Right lobe of liver (tissue), 6 donors: ENCODE measurements around the gene BLOC1S5. TPM values are rescaled to one million over a fixed set of nuclear protein-coding genes. Genes with fewer than 3 reads are reported as not detected.

Source experiments
- ATAC-seq, 4 donors: fragments of 200-7000 bp; cut with Tn5 transposase; one replicate each; pipeline ENCODE4 v1.9.1; 2020; ENCODE audit warnings: mild to moderate bottlenecking in 4 of 4, moderate library complexity in 4 of 4
- DNase-seq, 3 donors: peaks; one replicate each; pipeline ENCODE4 v3.0.0-alpha.2; 2020
- H3K27ac ChIP-seq, 3 donors: fragments of 200-600 bp; one replicate each; pipeline ENCODE4 v1.8.0; 2022
- H3K27me3 ChIP-seq, 2 donors: fragments of 200-600 bp; one replicate each; pipeline ENCODE4 v1.8.0; 2022
- H3K36me3 ChIP-seq, 4 donors: fragments of 200-600 bp; sonication (generic) in 1 of 4; one replicate each; pipeline versions ENCODE4 v1.5.1 to v1.8.0; 2017 to 2022; ENCODE audit warnings: control low read depth in 1 of 4
- H3K4me1 ChIP-seq, 4 donors: fragments of 200-600 bp; sonication (generic) in 1 of 4; one replicate each; pipeline versions ENCODE4 v1.5.1 to v1.8.0; 2017 to 2022; ENCODE audit warnings: control low read depth in 1 of 4
- H3K4me3 ChIP-seq, 3 donors: fragments of 200-600 bp; one replicate each; pipeline ENCODE4 v1.8.0; 2022
- H3K9me3 ChIP-seq, 4 donors: fragments of 200-600 bp; sonication (generic) in 1 of 4; one replicate each; pipeline versions ENCODE4 v1.5.1 to v1.8.0; 2017 to 2022; ENCODE audit warnings: control low read depth in 1 of 4
- POLR2A ChIP-seq: fragments of 450-650 bp; IDR thresholded peaks from one replicate; pipeline ENCODE4 v1.6.1; 2017; ENCODE audit warnings: antibody characterized with exemption, mild to moderate bottlenecking
- WGBS: methylation state at CpG from one replicate; pipeline ENCODE4 v1.1.6; 2018; ENCODE audit warnings: low coverage, low lambda C conversion rate; ENCODE audit not compliant: insufficient coverage; ENCODE audit errors: missing lambda C conversion rate; 5-methylcytosine and 5-hydroxymethylcytosine counted together
- intact Hi-C, 2 donors: fragments of 100-400 bp; cut with DNase I; formaldehyde crosslinking; loops; one replicate each; pipeline versions ENCODE4 v1.11.2 to v1.14.1; 2022
- total RNA-seq, 6 experiments: library from RNA; depleted of rRNA in 2 of 6; stranded (reverse); fragments of >200 nt in 2 of 6; fragmentation: NEBNext Ultra II Directional in 3 of 6; extraction: Animal tissue kit (Norgen Biotek cat#: 25700) in 3 of 6; gene quantifications; one replicate each; pipeline versions ENCODE4 v1.1.0 to v1.2.4, GENCODE V29; 2016 to 2023
- TF ChIP-seq, protein P1 (sequence below), 4 donors: fragments of 200-600 bp in 3 of 4; fragments of 450-650 bp in 1 of 4; IDR thresholded peaks; one replicate each; pipeline versions ENCODE4 v1.5.1 to v1.8.0; 2016 to 2022; ENCODE audit warnings: antibody characterized with exemption in 4 of 4, mild to moderate bottlenecking in 2 of 4
- donor health status: DM: no; HTN: yes; CAD: no.
- donor health status: DM: no; HTN: no; CAD: no.
- donor health status: DM: no; HTN: no; CAD: no.
- donor health status: DM: no; HTN: yes; CAD: no.
- donor health status: DM: no; HTN: yes; CAD: no.

BLOC1S5 gene
- total RNA-seq, 6 experiments from 2014 or later, result 4.4 to 10.7 (median 7.4) TPM

DNA sequence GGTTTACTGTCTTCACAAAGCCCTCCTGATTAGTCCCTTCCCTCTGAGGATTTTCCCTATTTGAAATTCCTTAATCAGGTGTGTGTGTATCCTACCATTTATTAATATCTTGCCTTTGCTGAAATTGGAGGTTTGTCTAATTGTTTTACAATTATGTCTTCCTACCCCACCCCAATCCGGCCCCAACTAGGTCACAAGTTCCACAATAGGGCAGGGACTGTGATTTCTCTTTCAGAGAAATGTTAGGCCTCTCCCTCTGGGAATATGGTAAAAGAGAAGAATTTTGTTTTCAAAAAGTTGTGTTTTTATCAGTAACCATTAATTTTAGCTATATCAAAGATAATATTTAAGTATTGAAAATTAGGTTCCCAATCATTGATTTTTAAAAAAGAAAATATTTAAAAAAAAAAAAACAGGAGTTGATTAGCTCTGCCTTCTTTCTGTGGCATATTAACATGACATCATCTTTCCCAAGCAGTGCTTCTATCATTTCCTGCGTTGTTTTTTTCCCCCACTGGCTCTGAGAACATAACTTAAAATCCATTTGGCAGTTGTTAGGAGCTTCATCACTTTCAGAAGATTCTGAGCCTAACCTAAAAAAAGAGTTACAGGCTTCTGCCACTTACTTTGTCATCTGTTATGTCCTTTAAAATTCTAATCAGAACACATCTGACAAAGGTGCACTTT, 36.1 kb downstream of the BLOC1S5 start:
- Histone ChIP-seq H3K4me3 (no peak overlapping the region), H3K36me3 (no peaks in the 10 kb centered on the region), H3K27me3 (no peaks in the 10 kb centered on the region), H3K27ac (no peak overlapping the region), H3K9me3 (no peaks in the 10 kb centered on the region), H3K4me1 (no peaks in the 10 kb centered on the region)
- DNase-seq (no peak), ATAC-seq (peak in 1 of 4 donors; percentile 21)
- TF ChIP-seq, protein P1, sequence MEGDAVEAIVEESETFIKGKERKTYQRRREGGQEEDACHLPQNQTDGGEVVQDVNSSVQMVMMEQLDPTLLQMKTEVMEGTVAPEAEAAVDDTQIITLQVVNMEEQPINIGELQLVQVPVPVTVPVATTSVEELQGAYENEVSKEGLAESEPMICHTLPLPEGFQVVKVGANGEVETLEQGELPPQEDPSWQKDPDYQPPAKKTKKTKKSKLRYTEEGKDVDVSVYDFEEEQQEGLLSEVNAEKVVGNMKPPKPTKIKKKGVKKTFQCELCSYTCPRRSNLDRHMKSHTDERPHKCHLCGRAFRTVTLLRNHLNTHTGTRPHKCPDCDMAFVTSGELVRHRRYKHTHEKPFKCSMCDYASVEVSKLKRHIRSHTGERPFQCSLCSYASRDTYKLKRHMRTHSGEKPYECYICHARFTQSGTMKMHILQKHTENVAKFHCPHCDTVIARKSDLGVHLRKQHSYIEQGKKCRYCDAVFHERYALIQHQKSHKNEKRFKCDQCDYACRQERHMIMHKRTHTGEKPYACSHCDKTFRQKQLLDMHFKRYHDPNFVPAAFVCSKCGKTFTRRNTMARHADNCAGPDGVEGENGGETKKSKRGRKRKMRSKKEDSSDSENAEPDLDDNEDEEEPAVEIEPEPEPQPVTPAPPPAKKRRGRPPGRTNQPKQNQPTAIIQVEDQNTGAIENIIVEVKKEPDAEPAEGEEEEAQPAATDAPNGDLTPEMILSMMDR (IDR thresholded peaks at IDR 0.05), result no peak
- TF ChIP-seq POLR2A, result no peak
- intact Hi-C loops, result no loop called here
- WGBS, result 65% methylated on average over 2 of the region's 2 CpGs

DNA sequence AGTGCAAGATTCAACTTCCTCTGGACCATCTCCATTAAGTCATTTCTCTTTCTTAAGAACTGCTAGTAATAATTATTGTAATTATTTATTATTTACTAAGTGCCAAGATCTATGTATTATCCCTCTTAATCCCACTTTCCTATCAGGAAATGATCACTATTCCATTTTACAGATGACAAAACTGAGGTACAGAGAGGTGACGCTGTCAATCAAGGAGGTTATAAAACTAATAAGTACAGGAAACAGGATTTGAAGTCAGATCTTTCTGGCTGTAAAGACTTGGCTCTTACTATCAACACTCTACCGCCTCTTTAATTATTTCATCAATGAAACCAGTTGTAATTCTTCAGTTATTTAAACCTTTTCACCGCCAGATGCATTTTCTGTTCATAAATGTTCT, 37.4 kb downstream of the BLOC1S5 start:
- DNase-seq, result no peak
- WGBS, result 91% methylated on average over 3 of the region's 3 CpGs
- Histone ChIP-seq H3K27me3 (no peaks in the 10 kb centered on the region), H3K4me3 (no peak overlapping the region), H3K4me1 (no peaks in the 10 kb centered on the region), H3K27ac (no peak overlapping the region), H3K9me3 (no peaks in the 10 kb centered on the region), H3K36me3 (no peaks in the 10 kb centered on the region)
- TF ChIP-seq POLR2A, result no peak
- TF ChIP-seq, protein P1 (IDR thresholded peaks at IDR 0.05), result no peak
- no peak for ATAC-seq
- intact Hi-C loops, result no loop called here

DNA sequence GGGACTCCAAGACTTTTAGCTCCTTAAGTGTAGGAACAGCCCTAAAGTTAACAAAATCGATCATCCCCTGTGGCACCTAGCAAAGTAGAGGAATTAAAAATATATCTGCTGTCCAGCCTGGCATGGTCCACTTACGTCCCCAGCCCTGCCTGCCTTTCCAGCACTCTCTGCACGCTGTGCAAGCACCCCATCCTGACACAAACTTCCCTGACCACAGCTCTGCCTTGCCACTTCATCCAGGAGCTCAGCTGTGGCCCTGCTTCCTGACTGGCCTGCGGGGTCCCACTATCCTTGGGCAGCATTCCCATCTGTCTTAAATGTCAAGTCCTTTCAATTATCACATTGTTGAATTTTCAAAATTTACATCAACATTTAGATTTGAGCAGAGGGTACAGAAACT, 39.0 kb downstream of the BLOC1S5 start:
- H3K9me3 ChIP-seq, result no peaks in the 10 kb centered on the region
- no peak overlapping the region for H3K27ac ChIP-seq
- intact Hi-C loops, result no loop called here
- ATAC-seq, result no peak
- TF ChIP-seq, protein P1 (IDR thresholded peaks at IDR 0.05), result no peak
- no peak for TF ChIP-seq POLR2A
- no peaks in the 10 kb centered on the region for H3K27me3 ChIP-seq
- 82% methylated on average over 4 of the region's 4 CpGs for WGBS
- DNase-seq, result no peak
- H3K4me3 ChIP-seq, result no peak overlapping the region
- H3K4me1 ChIP-seq, result no peaks in the 10 kb centered on the region
- H3K36me3 ChIP-seq, result no peaks in the 10 kb centered on the region

DNA sequence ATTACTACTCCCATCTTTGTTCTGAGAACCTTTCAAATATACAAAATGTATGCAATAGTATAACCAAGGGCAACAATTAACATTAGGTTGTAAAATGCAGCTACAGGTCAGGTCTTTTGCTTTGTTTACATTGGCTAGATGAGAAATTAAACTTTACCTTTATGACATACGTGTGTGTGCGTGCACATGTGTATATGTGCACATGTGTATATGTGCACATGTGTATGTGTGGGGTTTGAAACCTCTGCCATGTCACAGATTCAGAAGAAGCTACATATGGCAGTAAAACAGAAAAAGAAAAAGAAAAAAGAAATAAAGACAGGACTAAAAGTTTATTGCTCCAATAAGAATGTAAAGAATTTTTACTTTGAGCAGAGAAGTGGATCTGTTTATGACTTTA, 40.6 kb downstream of the BLOC1S5 start:
- Histone ChIP-seq H3K9me3 (no peaks in the 10 kb centered on the region), H3K27me3 (no peaks in the 10 kb centered on the region), H3K36me3 (no peaks in the 10 kb centered on the region), H3K4me3 (no peak overlapping the region), H3K27ac (no peak overlapping the region), H3K4me1 (no peaks in the 10 kb centered on the region)
- ATAC-seq (no peak), DNase-seq (no peak)
- intact Hi-C loops, result no loop called here
- TF ChIP-seq, protein P1 (IDR thresholded peaks at IDR 0.05), result no peak
- no peak for TF ChIP-seq POLR2A
- WGBS, result 86% methylated on average over 2 of the region's 2 CpGs
